T-helper 17 cell (primary cell): Measurements from ENCODE around the gene RASD2. TPM values are rescaled to one million over a fixed set of nuclear protein-coding genes. Genes with fewer than 3 reads are reported as not detected.
"Not testable (repeated sequence)": the region's sequence is repeated elsewhere in the genome, so short reads cannot be mapped to it uniquely, and the experiment has no call there.

Experiments used
- ATAC-seq: fragments of 150-1000 bp; cut with Tn5 transposase; 2 replicates; pipeline ENCODE4 v1.10.0; 2021; ENCODE audit warnings: mild to moderate bottlenecking, moderate library complexity
- DNase-seq, 3 donors: peaks; one replicate each; pipeline versions ENCODE4 v3.0.0 to v3.0.0-alpha.2; 2020 to 2021
- H3K9me3 ChIP-seq: one replicate; pipeline ENCODE4 v1.7.0; 2013; ENCODE audit warnings: low read length, mild to moderate bottlenecking; ENCODE audit not compliant: control insufficient read depth, poor library complexity, severe bottlenecking
- H3K27ac Mint-ChIP-seq: one replicate; pipeline ENCODE4 v1.8.0; 2022; ENCODE audit warnings: mild to moderate bottlenecking, moderate library complexity, mixed read lengths
- H3K27me3 Mint-ChIP-seq: one replicate; pipeline ENCODE4 v1.8.0; 2022; ENCODE audit warnings: mixed read lengths
- H3K36me3 Mint-ChIP-seq: one replicate; pipeline ENCODE4 v1.8.0; 2022; ENCODE audit warnings: low read depth, mixed read lengths
- H3K4me1 Mint-ChIP-seq: one replicate; pipeline ENCODE4 v1.8.0; 2022; ENCODE audit warnings: mild to moderate bottlenecking, mixed read lengths
- H3K4me3 Mint-ChIP-seq: one replicate; pipeline ENCODE4 v1.8.0; 2022; ENCODE audit warnings: mild to moderate bottlenecking, moderate library complexity, mixed read lengths
- total RNA-seq, 4 donors: library from RNA in 2 of 4; stranded (reverse) in 2 of 4; gene quantifications; one replicate each; pipeline ENCODE4 v1.2.3 and lab custom pipeline; 2022 to 2026

RASD2 gene, protein sequence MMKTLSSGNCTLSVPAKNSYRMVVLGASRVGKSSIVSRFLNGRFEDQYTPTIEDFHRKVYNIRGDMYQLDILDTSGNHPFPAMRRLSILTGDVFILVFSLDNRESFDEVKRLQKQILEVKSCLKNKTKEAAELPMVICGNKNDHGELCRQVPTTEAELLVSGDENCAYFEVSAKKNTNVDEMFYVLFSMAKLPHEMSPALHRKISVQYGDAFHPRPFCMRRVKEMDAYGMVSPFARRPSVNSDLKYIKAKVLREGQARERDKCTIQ
- 1 to 10 TPM in 1 of 2 donors, under 1 TPM in 1; 0.67 to 1.4 TPM for total RNA-seq
- total RNA-seq (lab: John Stamatoyannopoulos, UW): 0 to 0.38 reads per million in 2 donors

DNA sequence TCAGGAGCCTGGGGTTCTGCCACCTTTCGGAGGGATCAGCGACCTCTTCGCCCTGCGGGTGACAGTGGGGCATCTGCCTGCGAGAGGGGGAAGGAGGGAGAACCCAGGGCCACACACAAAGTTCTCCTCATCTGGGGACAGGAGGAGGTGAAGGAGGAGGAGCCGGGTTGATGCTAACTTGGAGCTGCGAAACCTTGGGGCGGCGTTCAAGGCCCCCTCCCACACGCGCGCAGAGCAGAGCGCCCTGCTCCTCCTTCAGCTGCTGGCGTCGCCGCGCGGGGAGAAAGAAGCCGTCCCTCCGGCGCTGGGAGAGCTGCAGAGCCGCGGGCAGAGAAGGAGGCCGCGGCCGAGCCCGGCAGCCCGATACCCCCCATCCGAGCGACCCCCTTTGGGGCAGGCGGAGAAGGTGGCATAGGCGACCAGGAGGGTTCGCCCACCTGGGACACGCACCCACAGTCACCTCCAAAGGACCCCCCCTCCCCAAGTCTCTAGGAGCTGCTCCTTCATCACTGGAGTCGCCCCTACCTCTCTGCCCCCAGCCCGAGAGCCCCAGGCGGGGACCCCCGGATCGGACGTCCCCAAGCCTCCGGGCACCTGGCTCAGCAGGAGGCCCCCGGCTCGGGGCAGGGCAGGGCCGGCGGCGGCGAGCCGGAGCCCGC, at the start of gene RASD2:
TSS of gene RASD2 (plus strand) at position 237 of the 659 bp plus-strand sequence. CDS start 5,979 bp downstream, outside the sequence.
- ATAC-seq (peak; percentile 62), DNase-seq (peak in 1 of 3 donors; percentile 27)
- no peaks in the 10 kb centered on the region for H3K9me3 ChIP-seq
- Mint-ChIP-seq H3K27me3 (peaks cover 45% of the 10 kb centered on the region), H3K36me3 (peaks cover 2% of the 10 kb centered on the region), H3K4me3 (peak within 1 kb of the TSS; percentile 82), H3K4me1 (peaks cover 9% of the 10 kb centered on the region), H3K27ac (no peak within 1 kb of the TSS)

DNA sequence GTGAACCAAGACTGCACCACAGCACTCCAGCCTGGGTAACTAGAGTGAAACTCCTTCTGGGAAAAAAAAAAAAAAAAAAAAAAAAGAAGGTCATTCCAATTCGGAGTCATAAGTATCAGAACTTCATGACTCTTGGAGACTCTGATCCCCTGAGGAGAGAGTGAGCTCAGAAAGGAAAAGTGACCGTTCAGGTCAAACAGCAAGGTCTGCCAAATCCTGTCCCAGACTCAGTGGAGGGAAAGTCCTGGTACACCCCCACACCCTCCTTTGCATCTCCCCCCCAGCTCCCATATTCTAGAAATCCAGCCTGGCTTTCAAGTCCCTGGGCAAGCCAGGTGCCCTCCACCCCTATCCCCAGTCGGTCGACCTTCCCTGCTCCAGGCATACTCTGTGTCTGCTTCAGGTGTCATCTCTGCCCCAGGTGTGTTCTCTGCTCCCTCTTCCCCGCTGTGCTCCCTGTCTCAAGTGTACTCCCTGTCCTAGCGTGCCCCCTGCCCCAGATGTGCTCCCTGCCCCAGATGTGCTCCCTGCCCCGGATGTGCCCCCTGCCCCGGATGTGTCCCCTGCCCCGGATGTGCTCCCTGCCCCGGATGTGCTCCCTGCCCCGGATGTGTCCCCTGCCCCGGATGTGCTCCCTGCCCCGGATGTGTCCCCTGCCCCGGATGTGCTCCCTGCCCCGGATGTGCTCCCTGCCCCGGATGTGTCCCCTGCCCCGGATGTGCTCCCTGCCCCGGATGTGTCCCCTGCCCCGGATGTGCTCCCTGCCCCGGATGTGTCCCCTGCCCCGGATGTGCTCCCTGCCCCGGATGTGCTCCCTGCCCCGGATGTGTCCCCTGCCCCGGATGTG, 49.3 kb upstream of the RASD2 start:
- H3K9me3 ChIP-seq, DNase-seq, H3K27ac Mint-ChIP-seq, H3K4me3 Mint-ChIP-seq, H3K4me1 Mint-ChIP-seq, H3K36me3 Mint-ChIP-seq, ATAC-seq: not testable (repeated sequence)
- peaks cover 61% of the 10 kb centered on the region for H3K27me3 Mint-ChIP-seq

DNA sequence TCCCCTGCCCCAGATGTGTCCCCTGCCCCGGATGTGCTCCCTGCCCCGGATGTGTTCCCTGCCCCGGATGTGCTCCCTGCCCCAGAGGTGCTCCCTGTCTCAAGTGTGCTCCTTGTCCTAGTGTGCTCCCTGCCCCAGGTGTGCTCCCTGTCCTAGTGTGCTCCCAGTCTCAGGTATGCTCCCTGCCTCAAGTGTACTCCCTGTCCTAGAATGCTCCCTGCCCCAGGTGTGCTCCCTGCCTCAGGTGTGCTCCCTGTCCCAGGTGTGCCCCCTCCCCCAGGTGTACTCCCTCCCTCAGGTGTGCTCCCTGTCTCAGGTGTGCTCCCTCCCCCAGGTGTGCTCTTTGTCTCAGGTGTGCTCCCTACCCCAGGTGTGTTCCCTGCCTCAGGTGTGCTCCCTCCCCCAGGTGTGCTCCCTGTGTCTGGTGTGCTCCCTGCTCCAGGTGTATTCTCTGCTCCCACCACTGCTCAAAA, 48.7 kb upstream of the RASD2 start:
- Mint-ChIP-seq H3K27ac (no peak overlapping the region), H3K4me1 (peaks cover 6% of the 10 kb centered on the region), H3K36me3 (peaks cover 3% of the 10 kb centered on the region), H3K27me3 (peaks cover 55% of the 10 kb centered on the region), H3K4me3 (no peak overlapping the region)
- ATAC-seq (no peak), DNase-seq (no peak)
- H3K9me3 ChIP-seq: no peaks in the 10 kb centered on the region

DNA sequence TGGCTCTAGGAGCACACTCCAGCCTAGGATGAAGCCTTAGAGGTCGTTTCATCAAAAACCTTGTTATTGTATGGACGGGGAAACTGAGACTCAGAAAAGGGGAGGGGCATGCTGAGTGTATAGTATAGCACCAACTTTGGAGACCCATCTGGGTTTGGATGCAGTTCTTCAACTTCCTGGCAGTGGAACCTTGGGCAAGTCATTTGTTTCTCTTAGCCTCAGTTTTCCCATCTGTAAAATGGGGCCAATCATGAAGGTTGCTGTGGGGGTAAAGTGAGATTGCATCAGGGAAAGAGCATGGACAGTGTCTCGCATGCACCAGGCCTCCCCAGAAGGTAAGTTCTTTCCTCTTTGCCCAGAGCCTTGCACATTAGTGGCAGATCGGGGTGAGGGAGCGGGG, 47.6 kb upstream of the RASD2 start:
- Mint-ChIP-seq H3K27ac (no peak overlapping the region), H3K27me3 (peaks cover 53% of the 10 kb centered on the region), H3K4me3 (no peak overlapping the region), H3K4me1 (peaks cover 3% of the 10 kb centered on the region), H3K36me3 (peaks cover 3% of the 10 kb centered on the region)
- no peak for ATAC-seq
- no peaks in the 10 kb centered on the region for H3K9me3 ChIP-seq
- DNase-seq: no peak

DNA sequence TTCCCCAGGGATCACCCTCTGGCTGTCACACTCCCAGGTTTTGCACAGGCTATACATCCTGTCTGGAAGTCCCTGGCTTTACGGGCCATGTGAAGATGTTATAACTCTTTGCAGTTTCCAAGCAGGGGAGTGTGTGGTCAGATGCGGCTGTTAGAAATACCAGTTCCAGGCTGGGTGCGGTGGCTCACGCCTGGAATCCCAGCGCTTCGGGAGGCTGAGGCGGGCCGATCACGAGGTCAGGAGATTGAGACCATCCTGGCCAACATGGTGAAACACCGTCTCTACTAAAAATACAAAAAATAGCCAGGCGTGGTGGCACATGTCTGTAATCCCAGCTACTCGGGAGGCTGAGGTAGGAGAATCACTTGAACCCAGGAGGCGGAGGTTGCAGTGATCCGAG, 44.9 kb upstream of the RASD2 start:
- DNase-seq, H3K4me1 Mint-ChIP-seq, H3K27ac Mint-ChIP-seq, H3K4me3 Mint-ChIP-seq, ATAC-seq, H3K36me3 Mint-ChIP-seq, H3K9me3 ChIP-seq: not testable (repeated sequence)
- H3K27me3 Mint-ChIP-seq: peaks cover 57% of the 10 kb centered on the region

DNA sequence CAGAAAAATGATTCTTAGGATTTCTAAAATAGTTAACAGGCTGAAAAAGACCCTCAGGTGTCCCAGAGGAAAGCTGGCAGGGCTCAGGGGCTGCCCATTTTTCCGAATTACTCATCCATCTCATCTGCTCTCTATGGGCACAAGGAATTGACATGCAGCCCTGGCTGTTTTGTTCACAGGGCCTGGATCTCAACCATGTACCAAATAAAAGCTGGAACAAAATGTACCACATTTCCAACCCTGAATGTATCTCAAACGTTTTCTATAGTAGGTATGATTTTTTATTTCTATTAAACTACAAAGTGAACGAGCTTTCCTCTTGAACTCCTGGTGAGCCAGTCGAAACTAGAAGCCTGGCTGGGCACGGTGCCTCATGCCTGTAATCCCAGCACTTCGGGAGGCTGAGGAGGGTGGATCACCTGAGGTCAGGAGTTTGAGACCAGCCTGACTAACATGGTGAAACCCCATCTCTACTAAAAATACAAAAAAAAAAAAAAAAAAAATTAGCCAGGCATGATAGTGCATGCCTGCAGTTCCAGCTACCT, 43.8 kb upstream of the RASD2 start:
- peaks cover 3% of the 10 kb centered on the region for H3K4me1 Mint-ChIP-seq
- no peak for ATAC-seq
- no peak overlapping the region for H3K4me3 Mint-ChIP-seq
- no peak overlapping the region for H3K27ac Mint-ChIP-seq
- peaks cover 60% of the 10 kb centered on the region for H3K27me3 Mint-ChIP-seq
- H3K36me3 Mint-ChIP-seq: peaks cover 3% of the 10 kb centered on the region
- no peak for DNase-seq
- no peaks in the 10 kb centered on the region for H3K9me3 ChIP-seq

DNA sequence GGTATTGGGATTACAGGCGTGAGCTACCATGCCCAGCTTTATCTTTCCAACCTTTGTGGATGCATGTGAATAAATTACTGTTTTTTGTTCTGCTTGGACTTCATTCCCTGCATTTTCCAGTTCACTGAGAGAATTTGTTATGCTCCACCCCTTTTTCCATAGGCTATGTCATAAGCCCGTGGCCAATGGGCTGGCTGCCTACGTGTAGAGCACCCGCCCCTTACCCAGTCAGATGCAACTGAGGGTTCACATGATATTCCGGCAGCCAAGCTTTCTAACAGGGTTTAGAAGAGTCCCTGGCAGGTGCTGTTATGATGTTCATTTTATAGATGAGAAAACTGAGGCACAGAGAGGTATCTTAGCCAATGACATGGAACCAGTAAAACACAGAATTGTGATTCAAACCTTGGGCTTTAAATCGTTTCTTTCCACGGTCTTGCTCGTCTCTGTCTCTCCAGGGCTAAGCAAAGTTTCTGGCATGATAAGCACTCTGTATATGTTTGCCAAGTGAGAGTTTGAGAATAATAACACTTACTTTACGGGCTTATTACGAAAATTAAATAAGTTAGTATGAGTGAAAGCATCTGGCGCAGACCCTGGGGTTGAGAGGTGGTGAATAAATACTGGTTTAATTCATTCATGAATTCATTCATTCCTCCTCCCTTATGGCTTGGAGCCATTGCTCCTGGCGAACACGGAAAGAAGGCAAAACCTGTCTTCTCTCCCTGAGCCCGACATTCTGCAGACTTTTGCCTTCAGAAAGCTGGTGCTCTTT, 42.4 kb upstream of the RASD2 start:
- DNase-seq (no peak), ATAC-seq (no peak)
- Mint-ChIP-seq H3K36me3 (peaks cover 5% of the 10 kb centered on the region), H3K4me3 (no peak overlapping the region), H3K4me1 (peaks cover 3% of the 10 kb centered on the region), H3K27ac (no peak overlapping the region), H3K27me3 (peaks cover 51% of the 10 kb centered on the region)
- H3K9me3 ChIP-seq: no peaks in the 10 kb centered on the region

DNA sequence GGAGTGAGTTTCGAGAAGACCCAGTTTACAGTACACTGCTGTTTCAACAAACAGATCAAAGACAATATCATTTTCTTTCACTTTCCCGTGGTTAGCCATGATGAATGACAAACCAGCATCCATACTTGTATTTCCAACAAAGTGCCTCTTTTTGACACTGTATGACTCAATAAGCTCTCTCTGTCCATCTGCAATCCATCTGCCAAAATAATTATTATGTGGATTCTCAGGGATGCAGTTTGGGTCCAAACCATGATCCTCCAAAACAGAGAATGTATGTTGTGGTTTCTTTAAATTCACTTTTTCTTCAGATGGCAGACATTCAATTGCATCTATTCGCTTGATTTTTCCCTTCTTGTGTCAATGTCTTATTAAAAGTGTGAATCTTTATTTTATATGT, 37.8 kb upstream of the RASD2 start:
- no peaks in the 10 kb centered on the region for H3K9me3 ChIP-seq
- Mint-ChIP-seq H3K4me1 (no peaks in the 10 kb centered on the region), H3K27ac (no peak overlapping the region), H3K4me3 (no peak overlapping the region), H3K27me3 (peaks cover 24% of the 10 kb centered on the region), H3K36me3 (peaks cover 2% of the 10 kb centered on the region)
- DNase-seq (no peak), ATAC-seq (no peak)

DNA sequence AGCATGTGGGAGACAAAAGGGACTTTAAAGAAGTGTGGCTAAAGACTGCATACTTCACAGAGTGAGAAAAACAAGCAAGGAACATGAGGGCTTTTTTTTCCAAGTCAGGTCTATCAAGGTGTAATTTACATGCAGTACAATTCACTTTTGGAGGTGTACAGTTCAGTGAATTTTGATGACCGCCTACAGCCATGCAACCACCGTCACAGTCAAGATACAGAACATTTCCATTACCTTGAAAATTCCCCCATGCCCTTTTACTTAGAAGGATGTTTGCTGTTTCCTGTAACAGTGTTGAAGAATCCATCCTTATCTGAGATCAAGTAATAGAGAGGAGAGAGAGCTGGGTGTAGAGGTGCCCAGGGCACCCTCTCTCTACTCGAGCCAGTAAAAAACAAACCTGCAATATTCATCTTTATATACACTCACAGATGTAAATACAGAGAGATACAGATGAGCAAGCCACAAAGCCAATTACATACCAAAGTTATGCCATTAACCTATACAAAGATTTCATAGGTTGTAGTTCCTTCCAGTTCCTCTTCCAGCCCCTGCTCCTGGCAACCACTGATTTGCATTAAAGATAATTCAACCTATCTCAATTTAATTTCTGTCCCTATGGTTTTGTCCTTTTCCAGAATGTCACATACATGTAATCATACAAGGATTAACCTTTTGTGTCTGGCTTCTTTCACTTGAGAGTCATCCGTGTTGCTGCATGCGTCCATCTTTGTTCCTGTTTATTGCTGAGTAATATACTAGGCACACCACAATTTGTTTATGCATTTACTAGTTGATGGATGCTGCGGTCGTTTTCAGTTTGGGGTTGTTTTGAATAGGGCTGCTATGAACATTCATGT, 35.0 kb upstream of the RASD2 start:
- no peaks in the 10 kb centered on the region for H3K9me3 ChIP-seq
- Mint-ChIP-seq H3K36me3 (peaks cover 4% of the 10 kb centered on the region), H3K4me3 (no peak overlapping the region), H3K27me3 (peaks cover 31% of the 10 kb centered on the region), H3K4me1 (no peaks in the 10 kb centered on the region), H3K27ac (no peak overlapping the region)
- ATAC-seq: no peak
- no peak for DNase-seq

DNA sequence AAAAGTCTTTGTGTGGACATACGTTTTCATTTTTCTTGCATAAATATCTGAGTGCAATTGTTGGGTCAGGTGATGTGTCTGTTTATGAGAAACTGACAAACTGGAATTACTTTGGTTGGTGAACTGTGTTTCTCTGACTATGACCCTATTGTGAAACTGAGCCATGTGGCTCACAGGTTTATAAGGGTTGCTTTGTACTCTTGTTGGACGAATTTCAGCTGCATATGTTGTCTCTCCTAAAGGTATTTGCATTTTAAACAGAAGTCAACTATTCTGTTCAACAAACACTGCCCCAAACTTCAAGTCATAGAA, 34.4 kb upstream of the RASD2 start:
- Mint-ChIP-seq H3K27ac (no peak overlapping the region), H3K4me3 (no peak overlapping the region), H3K36me3 (peaks cover 4% of the 10 kb centered on the region), H3K27me3 (peaks cover 34% of the 10 kb centered on the region), H3K4me1 (no peaks in the 10 kb centered on the region)
- ATAC-seq (no peak), DNase-seq (no peak)
- H3K9me3 ChIP-seq: no peaks in the 10 kb centered on the region

DNA sequence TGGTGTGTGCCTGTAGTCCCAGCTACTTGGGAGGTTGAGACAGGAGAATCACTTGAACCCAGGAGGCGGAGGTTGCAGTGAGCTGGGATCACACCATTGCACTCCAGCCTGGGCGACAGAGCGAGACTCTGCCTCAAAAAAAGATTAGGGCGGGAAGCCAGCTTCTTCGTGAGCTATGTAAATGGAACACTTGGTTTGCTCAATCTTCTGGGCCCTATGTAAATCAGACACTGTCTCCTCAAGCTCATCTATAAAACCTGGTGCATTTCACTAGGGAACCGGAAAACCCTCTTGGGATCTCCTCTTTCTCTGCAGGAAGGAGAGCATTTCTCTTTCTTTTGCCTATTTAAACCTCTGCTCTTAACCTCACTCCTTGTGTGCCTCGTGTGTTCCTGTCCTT, 32.8 kb upstream of the RASD2 start:
- H3K27ac Mint-ChIP-seq, H3K9me3 ChIP-seq, H3K4me1 Mint-ChIP-seq, H3K4me3 Mint-ChIP-seq, ATAC-seq, DNase-seq, H3K36me3 Mint-ChIP-seq: not testable (repeated sequence)
- H3K27me3 Mint-ChIP-seq: peaks cover 32% of the 10 kb centered on the region

DNA sequence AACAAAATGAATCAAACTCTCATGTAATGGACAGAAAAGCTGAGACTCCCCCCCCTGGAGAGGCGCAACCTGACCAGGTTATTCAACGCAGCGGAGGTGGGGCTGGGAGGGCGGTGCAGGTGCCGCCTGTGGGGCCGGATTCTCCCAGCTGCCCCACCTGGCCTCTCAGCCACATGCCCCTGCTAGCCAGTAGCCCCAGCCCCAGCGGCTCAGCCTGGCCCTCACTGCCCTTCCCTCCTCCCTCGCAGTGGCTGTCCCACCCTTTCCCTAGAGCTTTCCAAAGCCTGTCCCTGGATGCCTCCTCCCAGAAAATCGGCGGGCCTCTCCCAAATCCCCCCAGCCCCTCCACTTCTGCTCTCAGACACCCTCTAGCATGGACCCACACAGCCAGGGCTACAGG, 31.2 kb upstream of the RASD2 start:
- no peak for DNase-seq
- Mint-ChIP-seq H3K4me3 (no peak overlapping the region), H3K4me1 (no peaks in the 10 kb centered on the region), H3K36me3 (peaks cover 5% of the 10 kb centered on the region), H3K27ac (no peak overlapping the region), H3K27me3 (peaks cover 48% of the 10 kb centered on the region)
- ATAC-seq: no peak
- H3K9me3 ChIP-seq: no peaks in the 10 kb centered on the region
